Mesenteric fat pad (tissue), 1 donor: ENCODE results near the gene TTLL13. TPM values are rescaled to one million over a fixed set of nuclear protein-coding genes. Genes with fewer than 3 reads are reported as not detected.
"Not testable (repeated sequence)": the region's sequence is repeated elsewhere in the genome, so short reads cannot be mapped to it uniquely, and the experiment has no call there.

Source experiments
- DNase-seq: peaks from one replicate; pipeline ENCODE4 v3.0.0-alpha.2; 2020; ENCODE audit warnings: low spot score
- total RNA-seq: library from RNA; stranded (reverse); fragmentation: NEBNext Ultra II Directional; extraction: Animal tissue kit (Norgen Biotek cat#: 25700); gene quantifications from one replicate; pipeline ENCODE4 v1.2.1, GENCODE V29; 2021
- donor health status: DM: yes; HTN: yes; CAD: no.

Gene TTLL13
- total RNA-seq, 1 donor from 2014 or later: not detected

DNA sequence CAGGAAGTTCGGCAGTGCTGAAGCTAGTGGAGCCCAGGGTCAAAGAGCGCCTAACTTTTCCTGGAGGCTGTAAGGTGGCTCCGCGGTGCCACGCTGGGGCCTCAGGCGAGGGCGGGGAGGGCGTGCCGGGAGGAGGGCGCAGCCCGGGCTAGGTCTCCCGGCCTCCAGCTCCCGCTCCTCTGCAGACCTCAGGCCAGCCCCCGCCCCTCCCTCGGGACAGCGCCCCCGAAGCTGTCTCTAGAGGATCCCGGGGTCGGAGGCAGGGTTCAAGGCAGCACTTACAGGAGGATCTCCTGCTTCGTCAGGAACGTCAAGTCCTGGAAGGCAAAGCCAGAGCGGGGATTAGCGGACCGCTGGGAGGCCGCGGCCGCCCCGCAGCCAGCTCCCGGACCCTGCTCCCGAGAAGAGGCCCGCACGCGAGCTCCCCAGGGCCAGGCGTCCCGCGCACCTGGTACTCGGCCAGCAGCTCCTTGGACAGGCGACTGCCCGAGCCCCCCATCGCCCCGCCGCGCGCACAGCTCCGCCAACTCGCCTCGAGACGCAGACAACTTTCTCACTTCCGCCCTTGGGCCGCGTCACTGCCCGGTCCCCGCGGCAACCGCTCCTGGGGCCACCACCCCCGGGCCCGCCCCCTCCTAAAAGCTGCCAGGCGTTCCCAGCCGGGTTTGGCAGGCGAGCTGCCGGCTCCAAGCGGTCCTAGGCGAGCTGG lies 15.8 kb upstream of the TTLL13 start, which contains the start of gene CIB1:
CIB1 (minus strand) TSS at position 555 of the 709 bp plus-strand sequence; CDS start at position 499, 56 bp downstream.
- DNase-seq: peak; percentile 99

DNA sequence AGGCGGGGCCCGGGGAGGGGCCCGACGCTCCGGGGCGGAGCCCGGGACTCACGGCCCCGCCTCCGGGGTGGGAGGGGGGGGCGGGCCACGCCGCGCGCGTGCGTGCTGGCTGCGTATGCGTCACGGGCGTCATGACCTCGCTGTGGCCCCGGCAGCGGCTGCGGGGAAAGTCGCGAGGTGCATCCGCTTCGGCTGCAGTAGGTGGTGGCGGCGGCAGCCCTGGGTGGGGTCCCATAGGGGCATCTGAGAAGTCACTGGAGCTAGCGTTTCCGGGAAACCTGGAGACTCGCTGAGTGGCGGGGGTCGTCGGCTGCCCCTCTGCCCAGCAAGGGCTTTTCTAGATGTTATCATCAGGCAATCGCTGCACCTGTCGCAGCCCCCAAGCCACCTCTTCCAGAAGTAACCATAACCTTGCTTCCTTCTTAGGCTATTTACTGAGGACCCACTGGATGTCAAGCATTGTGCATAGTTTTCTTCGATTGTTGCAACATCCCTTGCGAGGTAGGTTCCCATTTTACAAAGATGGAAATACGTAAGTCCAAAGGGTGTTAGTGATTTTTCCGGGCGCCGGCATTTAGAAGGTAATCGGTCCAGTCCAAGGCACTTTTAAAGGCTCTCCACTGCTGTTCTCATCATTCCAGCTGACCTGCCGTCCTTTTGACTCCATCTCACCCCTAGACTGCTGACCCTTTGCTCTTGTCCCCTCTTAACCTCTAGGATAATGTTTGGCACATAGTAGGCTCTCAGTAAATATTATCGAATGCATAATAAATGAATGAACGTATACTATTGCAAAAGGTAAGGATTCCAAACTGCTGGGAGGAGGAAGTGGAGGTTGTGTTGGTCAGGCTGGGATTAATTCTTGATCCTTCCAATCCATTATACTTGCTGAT lies 15.0 kb upstream of the TTLL13 start, which contains the start of gene GDPGP1:
GDPGP1 (plus strand) TSS at position 114 of the 893 bp plus-strand sequence. CDS start 6,700 bp downstream, outside the sequence.
- DNase-seq: no peak

DNA sequence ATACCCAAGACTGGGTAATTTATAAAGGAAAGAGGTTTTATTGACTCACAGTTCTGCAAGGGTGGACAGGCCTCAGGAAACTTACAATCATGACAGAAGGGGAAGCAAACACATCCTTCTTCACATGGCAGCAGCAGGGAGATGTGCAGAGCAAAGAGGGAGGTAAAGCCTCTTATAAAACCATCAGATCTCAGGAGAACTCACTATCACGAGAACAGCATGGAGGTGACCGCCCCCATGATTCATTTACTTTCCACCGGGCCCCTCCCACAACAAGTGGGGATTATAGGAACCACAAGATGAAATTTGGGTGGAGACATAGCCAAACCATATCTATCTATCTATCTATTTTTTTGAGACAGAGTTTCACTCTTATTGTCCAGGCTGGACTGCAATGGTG lies 10.0 kb upstream of the TTLL13 start:
- no peak for DNase-seq

DNA sequence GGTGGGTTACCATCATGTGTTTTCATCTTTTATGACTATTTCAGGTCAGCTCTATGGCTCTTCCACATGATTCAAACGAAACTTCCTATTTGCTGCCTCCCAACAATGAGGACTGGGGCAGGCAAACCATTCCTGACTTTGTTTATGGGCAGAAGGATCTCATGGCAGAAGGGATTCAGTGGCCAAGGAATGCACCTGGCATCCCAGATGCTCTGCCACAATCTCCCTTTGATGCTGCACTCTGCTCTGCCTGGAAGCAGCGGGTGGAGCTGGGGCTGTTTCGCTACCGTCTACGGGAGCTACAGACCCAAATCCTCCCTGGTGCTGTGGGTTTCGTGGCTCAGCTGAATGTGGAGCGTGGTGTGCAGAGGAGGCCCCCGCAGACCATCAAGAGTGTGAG lies 8.5 kb upstream of the TTLL13 start:
- no peak for DNase-seq

DNA sequence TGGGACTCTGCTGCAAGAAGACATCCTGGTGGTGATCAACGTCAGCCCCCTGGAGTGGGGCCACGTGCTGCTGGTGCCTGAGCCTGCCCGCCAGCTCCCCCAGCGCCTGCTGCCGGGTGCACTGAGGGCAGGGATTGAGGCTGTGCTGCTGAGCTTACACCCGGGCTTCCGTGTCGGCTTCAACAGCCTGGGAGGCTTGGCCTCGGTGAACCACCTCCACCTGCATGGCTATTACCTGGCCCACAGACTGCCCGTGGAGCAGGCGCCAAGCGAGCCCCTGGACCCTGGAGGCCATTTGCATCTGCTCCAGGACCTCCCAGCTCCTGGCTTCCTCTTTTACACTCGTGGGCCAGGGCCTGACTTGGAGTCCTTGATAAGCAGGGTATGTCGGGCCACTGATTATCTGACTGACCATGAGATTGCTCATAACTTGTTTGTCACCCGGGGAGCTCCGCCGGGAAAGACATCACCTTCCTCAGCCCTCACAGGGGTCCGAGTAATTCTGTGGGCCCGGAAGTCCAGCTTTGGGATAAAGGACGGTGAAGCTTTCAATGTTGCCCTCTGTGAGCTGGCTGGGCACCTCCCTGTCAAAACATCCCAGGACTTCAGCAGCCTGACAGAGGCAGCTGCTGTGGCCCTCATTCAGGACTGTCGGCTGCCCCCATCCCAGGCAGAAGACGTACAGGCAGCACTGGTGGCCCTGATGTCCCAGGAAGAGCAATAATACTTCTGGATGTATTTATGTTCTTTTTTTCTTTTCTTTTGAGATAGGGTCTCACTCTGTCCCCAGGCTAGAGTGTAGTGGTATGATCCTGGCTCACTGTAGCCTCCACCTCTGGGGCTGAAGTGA lies 7.8 kb upstream of the TTLL13 start:
- no peak for DNase-seq

DNA sequence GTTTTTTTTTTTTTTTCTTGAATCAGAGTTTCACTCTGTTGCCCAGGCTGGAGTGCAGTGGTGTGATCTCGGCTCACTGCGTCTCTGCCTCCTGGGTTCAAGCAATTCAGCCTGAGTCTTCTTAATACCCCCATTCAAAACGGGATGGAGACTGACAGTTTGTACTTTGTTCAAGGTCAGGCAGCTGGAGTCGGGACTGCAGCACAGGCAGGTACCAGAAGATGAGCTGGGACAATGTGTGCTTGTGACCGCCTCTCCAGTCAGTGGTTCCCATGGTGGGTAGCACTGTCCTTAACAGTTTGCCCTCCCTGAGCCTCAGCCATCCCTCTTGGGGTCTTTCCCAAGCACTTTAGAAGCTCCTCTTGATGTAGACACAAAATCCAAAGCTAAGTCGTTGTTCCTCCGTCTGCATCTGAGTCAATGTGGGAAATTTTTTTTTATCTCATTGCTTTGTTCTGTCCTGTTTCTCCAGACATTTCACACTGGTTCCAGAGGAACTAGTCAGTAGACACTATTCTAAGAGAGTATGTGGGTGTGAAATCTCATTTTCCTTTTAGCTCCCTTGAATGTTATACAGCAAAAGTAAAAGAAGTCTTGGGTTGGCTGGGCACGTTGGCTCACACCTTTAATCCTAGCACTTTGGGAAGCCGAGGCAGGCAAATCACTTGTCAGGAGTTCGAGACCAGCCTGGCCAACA lies 5.3 kb upstream of the TTLL13 start:
- no peak for DNase-seq

DNA sequence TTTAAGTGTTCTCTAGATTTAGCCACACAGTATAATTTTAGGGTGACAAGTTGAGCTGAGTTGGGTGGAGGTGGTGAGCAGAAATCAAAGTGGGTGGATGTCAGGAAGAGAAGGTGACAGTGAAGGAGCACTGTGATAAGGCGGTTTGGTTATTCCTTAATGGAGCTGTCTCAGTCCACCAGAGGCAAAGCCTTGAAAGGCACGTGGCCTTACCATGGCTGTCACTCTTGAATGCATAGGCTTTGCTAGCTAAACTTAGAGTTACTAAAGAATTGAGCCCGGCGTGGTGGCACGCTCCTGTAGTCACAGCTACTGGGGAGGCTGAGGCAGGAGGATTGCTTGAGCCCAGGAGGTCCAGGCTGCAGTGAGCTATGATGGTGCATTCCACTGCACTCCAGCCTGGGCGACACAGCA lies 560 bp upstream of the TTLL13 start:
- no peak for DNase-seq

DNA sequence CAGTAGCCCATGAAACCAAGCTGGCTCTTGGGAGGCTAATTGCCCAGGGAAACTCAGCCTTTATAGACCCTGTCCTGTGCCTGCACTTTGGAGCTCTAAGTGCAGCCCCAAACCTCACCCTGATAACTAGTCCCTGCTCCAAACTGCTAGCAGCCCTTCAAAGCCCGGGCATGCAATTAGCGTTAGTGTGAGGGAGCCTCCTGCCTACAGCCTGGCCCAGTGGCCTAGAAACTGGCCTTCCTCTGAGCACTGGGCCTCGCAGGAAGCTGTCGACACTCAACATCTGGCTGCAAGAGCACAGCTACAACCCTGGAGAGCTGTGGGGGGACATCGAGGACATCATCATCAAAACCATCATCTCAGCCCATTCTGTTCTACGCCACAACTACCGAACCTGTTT lies 8.4 kb downstream of the TTLL13 start:
- DNase-seq: no peak

DNA sequence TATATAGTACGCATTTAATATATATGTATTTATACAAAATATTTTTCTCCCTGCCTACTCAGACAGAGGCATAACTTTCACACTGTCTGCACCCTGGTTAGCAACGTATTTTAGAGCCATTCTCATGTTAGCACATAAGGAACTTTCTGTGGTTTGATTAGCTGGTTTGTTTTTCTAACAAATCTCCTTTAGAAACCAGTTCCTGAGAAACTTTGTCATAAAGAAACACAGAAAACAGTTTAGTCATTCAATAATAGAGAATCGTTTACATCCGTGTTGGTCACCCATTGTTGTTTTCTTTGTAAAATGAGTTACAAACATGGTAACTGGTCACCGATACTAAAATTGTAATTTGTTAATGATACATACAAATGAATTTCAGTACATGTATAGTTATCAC lies 10.2 kb downstream of the TTLL13 start:
- no peak for DNase-seq

DNA sequence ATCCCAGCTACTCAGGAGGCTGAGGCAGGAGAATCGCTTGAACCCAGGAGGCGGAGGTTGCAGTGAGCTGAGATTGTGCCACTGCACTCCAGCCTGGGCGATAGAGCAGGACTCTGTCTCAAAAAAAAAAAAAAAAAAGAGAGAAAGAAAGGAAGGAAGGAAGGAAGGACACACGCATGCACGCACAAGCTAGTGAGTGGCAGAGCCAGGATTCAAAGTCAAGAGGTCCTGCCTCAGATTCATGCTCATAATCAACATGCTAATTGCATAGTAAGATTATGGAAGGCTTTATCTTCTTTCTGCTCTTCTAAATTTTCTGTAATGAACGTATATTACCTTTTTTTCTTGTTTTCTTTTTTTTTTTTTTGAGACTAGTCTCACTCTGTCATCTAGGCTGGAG lies 11.4 kb downstream of the TTLL13 start:
- not testable (repeated sequence) for DNase-seq

DNA sequence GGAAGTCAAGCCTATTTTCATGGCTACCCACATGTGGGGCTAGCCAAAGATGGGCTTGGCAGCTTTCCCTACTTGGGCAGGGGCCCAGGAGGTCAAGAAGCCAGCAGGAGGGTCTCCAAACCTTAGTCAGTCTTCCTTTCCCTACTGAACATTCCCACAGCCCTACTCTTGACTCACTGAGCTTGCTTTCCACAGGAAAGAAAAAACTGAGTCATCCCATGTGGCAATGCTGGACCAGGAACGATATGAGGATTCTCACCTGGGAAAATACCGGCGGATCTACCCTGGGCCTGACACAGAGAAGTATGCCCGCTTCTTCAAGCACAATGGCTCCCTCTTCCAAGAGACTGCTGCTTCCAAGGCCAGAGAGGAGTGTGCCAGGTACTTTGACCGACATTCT lies 12.5 kb downstream of the TTLL13 start:
- DNase-seq: no peak

DNA sequence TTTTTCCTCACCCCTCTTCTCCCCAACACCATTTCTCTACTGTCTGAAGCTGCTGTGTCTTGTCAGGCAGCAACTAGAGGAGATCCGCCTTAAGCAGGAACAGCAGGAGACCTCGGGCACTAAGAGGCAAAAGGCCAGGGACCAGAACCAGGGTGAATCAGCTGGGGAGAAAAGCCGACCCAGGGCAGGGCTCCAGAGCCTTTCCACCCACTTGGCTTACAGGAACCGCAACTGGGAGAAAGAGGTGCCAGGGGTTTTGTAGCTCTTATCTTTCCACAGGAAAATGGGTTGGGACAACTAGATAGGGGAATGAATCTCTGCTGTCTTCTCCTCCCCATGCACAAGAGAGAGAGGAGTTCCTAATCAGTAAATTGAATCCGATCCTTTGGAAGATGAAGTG lies 13.1 kb downstream of the TTLL13 start:
- no peak for DNase-seq

DNA sequence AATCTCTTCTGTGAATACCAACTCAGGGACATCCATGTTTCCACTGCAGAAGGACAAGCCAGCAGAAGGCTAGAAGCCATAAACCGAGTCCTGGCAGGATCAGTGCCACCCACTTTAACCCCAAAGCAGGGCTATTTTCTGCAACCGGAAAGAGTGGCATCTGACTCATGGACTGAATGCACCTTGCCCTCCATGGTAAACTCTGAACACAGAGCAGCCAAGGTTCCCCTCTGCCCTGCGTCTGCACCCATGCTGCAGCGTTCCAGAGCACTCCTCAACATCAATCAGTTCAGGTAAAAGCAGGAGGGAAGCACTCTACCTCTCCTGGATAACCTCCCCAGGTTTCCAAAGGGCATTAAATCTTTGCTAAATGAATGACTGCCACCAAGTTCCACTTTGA lies 15.3 kb downstream of the TTLL13 start:
- no peak for DNase-seq

DNA sequence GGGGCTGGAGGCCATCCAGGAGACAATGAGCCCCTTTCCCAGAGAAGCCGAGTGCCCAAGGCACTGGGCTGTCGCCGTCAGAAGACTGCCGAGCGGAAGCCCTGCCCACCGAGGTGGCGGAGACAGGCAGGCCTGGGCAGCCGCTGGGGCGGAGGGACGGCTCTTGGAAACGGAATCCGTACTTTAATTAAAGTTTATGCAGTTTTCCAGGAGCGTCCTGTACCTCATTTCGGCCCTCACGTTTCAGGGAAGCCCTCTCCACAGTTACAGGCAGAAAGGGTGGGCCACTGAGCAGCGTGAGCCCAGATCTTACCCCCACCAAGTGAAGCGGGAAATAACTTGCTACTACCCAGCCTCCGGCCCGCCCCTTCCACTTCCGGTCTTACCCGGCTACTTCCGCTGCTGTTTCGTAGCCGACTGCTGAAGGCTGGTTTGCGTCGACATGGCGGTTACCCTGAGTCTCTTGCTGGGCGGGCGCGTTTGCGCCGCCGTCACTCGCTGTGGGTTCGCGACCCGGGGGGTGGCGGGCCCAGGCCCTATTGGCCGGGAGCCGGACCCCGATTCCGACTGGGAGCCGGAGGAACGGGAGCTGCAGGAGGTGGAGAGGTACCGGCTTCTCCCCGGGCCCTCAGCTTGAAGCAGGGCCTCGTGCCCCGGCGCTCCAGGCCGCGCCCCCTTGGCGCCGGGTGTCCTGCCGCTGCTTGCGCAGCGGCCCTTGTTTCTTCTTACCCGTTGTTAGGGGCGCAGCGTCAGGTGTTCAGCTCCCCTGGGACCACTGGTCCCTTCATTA lies 16.1 kb downstream of the TTLL13 start, which contains the start of gene NGRN:
NGRN (plus strand) TSS at position 402 of the 790 bp plus-strand sequence; CDS start at position 443, 41 bp downstream.
- DNase-seq: peak; percentile 95

DNA sequence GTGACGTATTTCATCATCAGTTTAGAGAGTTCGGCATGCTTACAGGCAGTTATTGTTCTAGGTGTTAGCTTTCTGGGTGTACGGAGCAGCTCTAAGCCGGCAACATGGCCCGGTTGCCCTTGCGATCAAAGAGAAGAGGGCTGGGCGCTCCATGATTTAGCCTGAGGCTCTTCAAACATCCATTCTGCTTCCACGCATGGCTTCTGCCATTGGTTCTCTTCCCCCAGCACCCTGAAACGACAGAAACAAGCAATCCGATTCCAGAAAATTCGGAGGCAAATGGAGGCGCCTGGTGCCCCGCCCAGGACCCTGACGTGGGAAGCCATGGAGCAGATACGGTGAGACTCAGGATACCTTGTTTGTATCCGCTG lies 16.7 kb downstream of the TTLL13 start:
- no peak for DNase-seq

DNA sequence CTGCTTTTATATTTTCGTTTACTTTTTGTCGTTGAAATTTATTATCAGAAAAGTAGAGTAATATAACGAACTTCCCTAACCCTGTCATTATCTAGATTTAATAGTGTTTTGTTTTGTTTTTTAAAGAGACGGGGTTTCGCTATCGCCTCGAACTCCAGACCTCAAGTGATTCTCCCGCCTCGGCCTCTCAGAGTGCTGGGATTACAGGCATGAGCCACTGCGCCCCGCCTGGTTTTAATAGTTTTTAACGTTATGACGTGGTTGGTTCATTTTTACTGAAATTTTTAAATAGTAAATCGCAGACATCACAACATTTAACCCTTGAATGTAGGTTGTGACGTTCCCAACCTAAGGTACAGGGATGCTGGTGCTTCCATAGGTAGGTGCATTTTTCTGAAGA lies 17.1 kb downstream of the TTLL13 start:
- DNase-seq: no peak

DNA sequence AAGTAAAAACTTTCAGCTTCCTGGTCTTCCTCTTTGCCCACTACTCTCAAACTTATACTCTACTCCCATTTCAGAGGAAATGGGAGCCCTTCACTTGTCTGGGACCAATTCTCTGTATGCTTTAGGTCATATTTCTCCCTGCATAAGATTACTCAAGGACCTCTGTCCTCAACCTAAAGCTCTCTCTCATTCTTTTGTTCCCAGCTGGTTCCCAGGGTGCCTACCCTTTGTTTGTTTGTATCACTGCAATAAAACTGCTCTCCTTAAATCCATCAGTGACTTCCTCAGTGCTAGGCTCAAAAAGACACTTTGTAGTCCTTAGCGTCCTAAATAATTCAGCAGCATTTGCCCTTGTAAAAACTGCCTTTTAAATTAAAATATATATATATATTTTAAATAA lies 19.1 kb downstream of the TTLL13 start:
- no peak for DNase-seq

DNA sequence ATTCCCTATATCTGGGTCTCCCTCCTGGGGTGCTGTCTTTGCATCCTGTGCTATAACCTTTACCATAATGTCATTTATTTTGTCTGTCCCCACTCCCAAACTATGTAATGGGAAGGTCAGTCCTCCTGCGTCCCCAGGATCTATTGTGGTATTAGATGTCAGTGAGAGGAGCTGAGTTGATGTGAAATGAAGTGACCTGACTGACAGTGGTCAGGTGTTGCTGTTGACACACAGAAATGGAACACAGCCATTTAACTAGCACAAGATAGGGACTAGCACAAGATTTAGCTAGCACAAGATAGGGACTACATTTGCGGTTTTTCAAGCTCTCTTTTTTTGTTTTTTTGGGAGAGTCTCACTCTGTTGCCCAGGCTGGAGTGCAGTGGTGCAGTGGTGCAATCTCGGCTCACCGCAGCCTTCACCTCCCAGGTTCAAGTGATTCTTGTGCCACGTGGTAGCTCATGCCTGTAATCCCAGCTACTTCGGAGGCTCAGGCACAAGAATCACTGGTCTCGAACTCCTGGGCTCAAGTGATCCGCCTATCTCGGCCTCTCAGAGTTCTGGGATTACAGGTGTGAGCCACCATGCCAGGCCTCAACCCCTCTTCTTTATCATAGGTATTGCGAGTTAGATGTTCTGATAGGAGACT lies 21.3 kb downstream of the TTLL13 start:
- DNase-seq: no peak

DNA sequence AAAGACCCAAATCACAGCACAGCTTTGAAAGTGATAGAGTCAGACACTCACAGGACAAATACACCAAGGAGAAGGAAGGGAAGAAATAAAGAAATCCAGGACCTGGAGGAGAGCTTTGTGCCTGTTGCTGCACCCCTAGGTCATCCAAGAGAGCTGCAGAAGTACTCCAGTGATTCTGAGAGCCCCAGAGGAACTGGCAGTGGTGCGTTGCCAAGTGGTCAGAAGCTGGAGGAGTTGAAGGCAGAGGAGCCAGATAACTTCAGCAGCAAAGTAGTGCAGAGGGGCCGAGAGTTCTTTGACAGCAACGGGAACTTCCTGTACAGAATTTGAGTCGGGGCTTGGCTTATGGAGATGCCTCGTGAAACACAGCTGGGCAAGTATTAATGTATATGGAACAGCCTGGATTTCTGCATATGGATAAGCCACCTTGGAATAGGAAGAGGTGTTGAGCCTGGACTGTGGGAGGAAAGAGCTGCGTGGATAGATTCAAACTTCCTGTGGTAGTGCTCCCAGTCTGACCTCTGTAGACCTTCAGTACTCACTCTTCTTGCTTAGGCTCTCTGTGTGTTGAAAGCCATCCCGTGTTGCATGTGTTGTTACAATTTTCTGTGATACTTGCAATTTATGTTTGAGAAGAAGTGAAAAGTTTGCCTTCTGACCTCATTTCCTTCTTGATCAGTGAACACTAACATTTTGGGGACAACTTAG lies 22.3 kb downstream of the TTLL13 start:
- no peak for DNase-seq
